Measurements from ENCODE around the gene TMEM221. TPM values are rescaled to one million over a fixed set of nuclear protein-coding genes. Genes with fewer than 3 reads are reported as not detected.

Gene TMEM221
- total and polyA plus RNA-seq, 2 experiments from 2014 or later: 1.0 to 2.5 TPM

DNA sequence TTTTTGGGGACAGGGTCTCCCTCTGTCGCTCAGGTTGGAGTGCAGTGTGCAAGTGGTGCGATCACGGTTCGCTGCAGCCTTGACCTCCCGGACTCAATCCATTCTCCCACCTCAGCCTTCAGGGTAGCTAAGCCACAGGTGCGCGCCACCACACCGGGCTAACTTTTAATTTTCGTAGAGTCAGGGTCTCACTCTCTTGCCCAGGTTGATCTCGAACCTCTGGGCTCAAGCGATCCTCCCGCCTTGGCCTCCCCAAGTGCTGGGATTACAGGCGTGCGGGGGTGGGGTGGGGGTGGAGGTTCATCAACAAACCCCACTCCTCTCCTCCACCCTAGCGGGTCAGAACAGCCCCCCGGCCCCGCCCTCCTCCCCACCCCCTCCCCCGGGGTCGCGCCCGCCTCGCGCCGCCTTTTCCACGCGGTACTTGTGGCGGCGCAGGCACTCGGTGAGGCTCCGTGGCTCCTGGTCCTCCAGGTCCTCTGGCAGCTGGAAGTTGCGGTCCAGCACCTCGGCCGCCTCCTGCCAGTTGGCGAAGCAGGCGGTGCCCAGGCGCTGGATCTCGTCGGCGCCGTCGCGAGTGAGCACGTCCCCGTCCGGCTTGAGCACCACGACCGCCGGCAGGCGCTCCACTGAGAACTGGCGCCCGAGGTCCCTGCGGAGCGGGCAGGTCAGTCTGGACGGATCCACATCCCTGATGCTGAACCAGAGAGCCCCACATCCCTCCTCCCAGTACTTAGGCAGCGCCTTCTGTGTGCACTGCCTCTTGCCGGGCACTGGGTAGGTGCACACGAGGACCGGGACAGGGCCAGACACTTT is 7.0 kb upstream of the TMEM221 start:
- Histone ChIP-seq H3K79me2 (no peaks in the 10 kb centered on the region), H3K4me2 (no peak overlapping the region), H3K9me2 (replicated peaks; ENCODE audit: insufficient read depth) (no peaks in the 10 kb centered on the region), H3K4me3 (no peak overlapping the region), H3K27ac (no peak overlapping the region), H3K9me3 (ENCODE audit: low read depth) (no peaks in the 10 kb centered on the region), H3K27me3 (peaks cover 29% of the 10 kb centered on the region), H2AFZ (no peak overlapping the region), H3K36me3 (replicated peaks; ENCODE audit: insufficient read depth, low read depth) (no peaks in the 10 kb centered on the region), H3K4me1 (ENCODE audit: insufficient read depth) (no peaks in the 10 kb centered on the region), H4K20me1 (ENCODE audit: insufficient read depth, poor library complexity, severe bottlenecking) (no peaks in the 10 kb centered on the region)
- 37% methylated on average over 41 of the region's 58 CpGs for WGBS (ENCODE audit: low lambda C conversion rate, missing lambda C conversion rate)
- no peak for DNase-seq (ENCODE audit: low spot score)
- TF ChIP-seq EZH2 (IDR thresholded peaks at IDR 0.05; ENCODE audit: borderline replicate concordance) (peak; percentile 49), CTCF (IDR thresholded peaks at IDR 0.05; ENCODE audit: poor library complexity) (no peak)

DNA sequence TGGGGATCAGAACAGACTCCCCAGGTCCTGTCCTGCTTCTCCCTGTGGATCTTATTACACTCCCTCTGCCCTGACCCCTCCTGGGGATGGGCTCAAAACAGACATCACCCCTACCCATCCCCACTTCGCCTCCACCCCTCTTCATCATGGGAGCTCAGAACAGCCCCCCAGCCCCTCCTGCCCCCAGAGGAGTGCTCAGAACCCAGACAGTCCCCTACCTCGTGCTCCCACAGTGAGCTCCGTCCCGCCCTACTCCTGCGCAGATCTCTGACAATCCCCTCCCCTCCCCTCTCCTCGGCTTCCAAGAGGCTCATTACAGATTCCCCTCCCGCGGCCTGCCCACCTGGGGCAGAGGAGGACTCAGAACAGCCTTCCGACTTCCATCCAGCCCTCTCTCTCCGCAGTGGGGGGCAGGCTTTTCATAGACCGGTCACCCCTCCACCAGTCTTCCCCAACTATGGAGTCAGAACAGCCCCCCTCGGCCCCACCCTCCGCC is 6.2 kb upstream of the TMEM221 start:
- H3K4me3 ChIP-seq: no peak overlapping the region
- no peaks in the 10 kb centered on the region for H3K36me3 ChIP-seq (replicated peaks; ENCODE audit: insufficient read depth, low read depth)
- no peak for DNase-seq (ENCODE audit: low spot score)
- TF ChIP-seq EZH2phosphoT487 (IDR thresholded peaks at IDR 0.05; ENCODE audit: low read depth, severe bottlenecking, unreplicated experiment): no peak
- TF ChIP-seq CTCF (IDR thresholded peaks at IDR 0.05; ENCODE audit: poor library complexity): no peak
- TF ChIP-seq EZH2 (IDR thresholded peaks at IDR 0.05; ENCODE audit: borderline replicate concordance): peak; percentile 15
- H2AFZ ChIP-seq: no peak overlapping the region
- no peak overlapping the region for H3K4me2 ChIP-seq
- no peak overlapping the region for H3K27ac ChIP-seq
- H3K27me3 ChIP-seq: peaks cover 29% of the 10 kb centered on the region
- no peaks in the 10 kb centered on the region for H3K4me1 ChIP-seq (ENCODE audit: insufficient read depth)
- WGBS (ENCODE audit: low lambda C conversion rate, missing lambda C conversion rate): 6% methylated on average over 11 of the region's 13 CpGs
- no peaks in the 10 kb centered on the region for H3K79me2 ChIP-seq
- no peaks in the 10 kb centered on the region for H3K9me2 ChIP-seq (replicated peaks; ENCODE audit: insufficient read depth)
- H4K20me1 ChIP-seq (ENCODE audit: insufficient read depth, poor library complexity, severe bottlenecking): no peaks in the 10 kb centered on the region
- no peaks in the 10 kb centered on the region for H3K9me3 ChIP-seq (ENCODE audit: low read depth)

DNA sequence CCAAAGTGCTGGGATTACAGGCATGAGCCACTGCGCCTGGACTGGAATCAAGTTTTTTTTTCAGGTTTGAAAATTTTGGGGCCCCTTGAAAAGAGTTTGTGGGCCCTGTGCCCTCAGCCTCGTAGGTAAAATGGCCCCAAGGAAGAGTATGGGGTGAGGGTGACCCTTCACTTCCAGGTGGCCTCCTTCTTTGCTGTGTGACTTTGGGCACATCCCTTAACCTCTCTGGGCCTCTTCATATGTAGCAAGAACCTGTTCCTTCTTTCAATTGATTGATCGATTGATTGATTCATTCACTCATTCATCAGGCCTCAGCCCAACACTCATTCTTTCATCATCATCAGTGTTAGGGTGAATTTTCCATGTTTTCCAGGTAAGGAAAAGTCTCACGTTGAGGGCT is 3.4 kb upstream of the TMEM221 start:
- H3K4me2 ChIP-seq: no peak overlapping the region
- peaks cover 23% of the 10 kb centered on the region for H3K27me3 ChIP-seq
- WGBS (ENCODE audit: low lambda C conversion rate, missing lambda C conversion rate): 93% methylated on average over 4 of the region's 4 CpGs
- DNase-seq (ENCODE audit: low spot score): no peak
- H3K36me3 ChIP-seq (replicated peaks; ENCODE audit: insufficient read depth, low read depth): no peaks in the 10 kb centered on the region
- H3K79me2 ChIP-seq: no peaks in the 10 kb centered on the region
- no peaks in the 10 kb centered on the region for H3K9me2 ChIP-seq (replicated peaks; ENCODE audit: insufficient read depth)
- no peaks in the 10 kb centered on the region for H3K4me1 ChIP-seq (ENCODE audit: insufficient read depth)
- no peak overlapping the region for H3K27ac ChIP-seq
- H2AFZ ChIP-seq: no peak overlapping the region
- H3K4me3 ChIP-seq: no peak overlapping the region
- no peaks in the 10 kb centered on the region for H3K9me3 ChIP-seq (ENCODE audit: low read depth)
- TF ChIP-seq CTCF (IDR thresholded peaks at IDR 0.05; ENCODE audit: poor library complexity) (no peak), EZH2 (IDR thresholded peaks at IDR 0.05; ENCODE audit: borderline replicate concordance) (no peak)
- no peaks in the 10 kb centered on the region for H4K20me1 ChIP-seq (ENCODE audit: insufficient read depth, poor library complexity, severe bottlenecking)
